Endothelial cell of umbilical vein (primary cell): ENCODE data around the gene TEX54.

Source experiments
- EZH2 ChIP-seq: IDR thresholded peaks from 2 replicates; pipeline ENCODE4 v1.6.1; 2012; ENCODE audit warnings: borderline replicate concordance, low read depth, mild to moderate bottlenecking, moderate library complexity, low read length, inconsistent platforms; ENCODE audit not compliant: severe bottlenecking
- FOS ChIP-seq: IDR thresholded peaks from 2 replicates; pipeline ENCODE4 v1.6.1; 2011; ENCODE audit warnings: mild to moderate bottlenecking, low read length, moderate library complexity, borderline replicate concordance; ENCODE audit not compliant: insufficient read depth
- GATA2 ChIP-seq: IDR thresholded peaks from 2 replicates; pipeline ENCODE4 v1.7.0; 2011; ENCODE audit warnings: low read depth, mild to moderate bottlenecking, moderate library complexity, mixed read lengths, low read length; ENCODE audit not compliant: insufficient read length, insufficient read depth
- POLR2A ChIP-seq: IDR thresholded peaks from 2 replicates; pipeline ENCODE4 v1.6.1; 2012; ENCODE audit warnings: low read depth, mild to moderate bottlenecking, control low read depth, low read length
- POLR2AphosphoS5 ChIP-seq: IDR thresholded peaks from 2 replicates; pipeline ENCODE4 v1.6.1; 2012; ENCODE audit warnings: low read depth, mild to moderate bottlenecking, control low read depth, low read length, moderate library complexity; ENCODE audit not compliant: insufficient read depth
- TF ChIP-seq, protein P1 (sequence below), 2 donors: IDR thresholded peaks; 1 replicate in 1 of 2; 2 replicates in 1 of 2; pipeline ENCODE4 v1.5.1; 2011; ENCODE audit warnings: low read length in 2 of 2, mild to moderate bottlenecking in 2 of 2, moderate library complexity in 2 of 2, control low read depth in 1 of 2, inconsistent platforms in 1 of 2, low read depth in 1 of 2; ENCODE audit not compliant: insufficient read depth in 1 of 2; ENCODE audit errors: extremely low read depth in 1 of 2

DNA sequence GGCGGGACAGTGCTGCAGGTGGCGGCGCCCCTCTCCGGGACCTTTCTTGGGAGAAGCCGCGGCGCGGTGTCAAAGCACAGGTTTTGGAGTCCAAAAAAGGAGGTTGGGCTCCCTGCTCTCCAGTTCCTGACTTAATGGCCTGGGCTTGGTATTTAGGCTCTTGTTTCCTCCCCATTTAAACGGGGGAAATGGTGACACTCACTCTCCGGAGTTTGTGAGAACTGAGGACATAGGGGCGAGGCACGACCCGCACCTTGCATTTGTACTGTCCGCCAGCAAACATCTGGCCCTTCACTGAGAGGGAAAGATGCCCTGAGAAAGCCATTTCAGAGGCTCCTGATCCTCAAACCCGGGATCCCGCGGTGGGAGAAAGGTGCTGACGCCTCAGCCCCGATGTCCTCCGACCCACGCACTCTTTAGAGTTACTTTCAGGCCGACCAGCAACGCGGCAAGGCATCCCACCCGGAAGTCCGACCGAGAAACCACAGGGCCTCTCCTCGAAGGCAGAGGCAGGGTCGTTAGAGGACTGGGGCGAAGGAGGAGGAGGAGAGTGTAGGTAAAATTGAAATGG is 9.6 kb upstream of the TEX54 start:
- TF ChIP-seq, protein P1, sequence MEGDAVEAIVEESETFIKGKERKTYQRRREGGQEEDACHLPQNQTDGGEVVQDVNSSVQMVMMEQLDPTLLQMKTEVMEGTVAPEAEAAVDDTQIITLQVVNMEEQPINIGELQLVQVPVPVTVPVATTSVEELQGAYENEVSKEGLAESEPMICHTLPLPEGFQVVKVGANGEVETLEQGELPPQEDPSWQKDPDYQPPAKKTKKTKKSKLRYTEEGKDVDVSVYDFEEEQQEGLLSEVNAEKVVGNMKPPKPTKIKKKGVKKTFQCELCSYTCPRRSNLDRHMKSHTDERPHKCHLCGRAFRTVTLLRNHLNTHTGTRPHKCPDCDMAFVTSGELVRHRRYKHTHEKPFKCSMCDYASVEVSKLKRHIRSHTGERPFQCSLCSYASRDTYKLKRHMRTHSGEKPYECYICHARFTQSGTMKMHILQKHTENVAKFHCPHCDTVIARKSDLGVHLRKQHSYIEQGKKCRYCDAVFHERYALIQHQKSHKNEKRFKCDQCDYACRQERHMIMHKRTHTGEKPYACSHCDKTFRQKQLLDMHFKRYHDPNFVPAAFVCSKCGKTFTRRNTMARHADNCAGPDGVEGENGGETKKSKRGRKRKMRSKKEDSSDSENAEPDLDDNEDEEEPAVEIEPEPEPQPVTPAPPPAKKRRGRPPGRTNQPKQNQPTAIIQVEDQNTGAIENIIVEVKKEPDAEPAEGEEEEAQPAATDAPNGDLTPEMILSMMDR (IDR thresholded peaks at IDR 0.05; ENCODE audit: extremely low read depth in 1 of 2, insufficient read depth in 1 of 2, low read depth in 1 of 2, low read length in 2 of 2) = no peak
- TF ChIP-seq POLR2A (no peak), GATA2 (no peak), POLR2AphosphoS5 (no peak), EZH2 (no peak), FOS (no peak)
